K562 (cell line): ENCODE results near the gene SLIT2.

ENCODE experiments used
- ATF1 ChIP-seq, 2 experiments: fragments of 450-650 bp in 1 of 2; IDR thresholded peaks; 2 replicates each; pipeline ENCODE4 v1.6.1; 2016; ENCODE audit warnings: missing compliant biosample characterization in 1 of 2, missing genetic modification characterization in 1 of 2
- CREM ChIP-seq: IDR thresholded peaks from 2 replicates; pipeline ENCODE4 v1.6.1; 2014; ENCODE audit warnings: antibody characterized with exemption, low read depth
- CTCF ChIP-seq, 3 experiments: IDR thresholded peaks in 2 of 3; conservative IDR thresholded peaks in 1 of 3; 2 replicates each; pipeline ENCODE4 v1.5.1; 2011 to 2012; ENCODE audit warnings: low read length in 3 of 3, mild to moderate bottlenecking in 3 of 3, control low read depth in 2 of 3, improper control_type of control experiment in 1 of 3, inconsistent platforms in 1 of 3, low read depth in 1 of 3, mixed read lengths in 1 of 3, moderate library complexity in 1 of 3; ENCODE audit not compliant: insufficient read depth in 2 of 3
- HDAC2 ChIP-seq: fragments of 450-650 bp; IDR thresholded peaks from 2 replicates; pipeline ENCODE4 v1.6.1; 2016; ENCODE audit warnings: mild to moderate bottlenecking
- NFRKB ChIP-seq: fragments of 450-650 bp; IDR thresholded peaks from 2 replicates; pipeline ENCODE4 v1.6.1; 2016; ENCODE audit warnings: low read depth
- NR1H2 ChIP-seq: sonication (generic); formaldehyde crosslinking; IDR thresholded peaks from 2 replicates; pipeline ENCODE4 v1.4.0; 2020; ENCODE audit warnings: mild to moderate bottlenecking, missing genetic modification reagents
- PTTG1 ChIP-seq: fragments of 450-650 bp; IDR thresholded peaks from 2 replicates; pipeline ENCODE4 v1.6.1; 2016; ENCODE audit warnings: low read depth, mild to moderate bottlenecking, missing genetic modification characterization, missing compliant biosample characterization
- RBFOX2 ChIP-seq: fragments of 200-400 bp; formaldehyde crosslinking; IDR thresholded peaks from 2 replicates; pipeline ENCODE4 v1.6.1; 2017; ENCODE audit warnings: low read depth, mild to moderate bottlenecking, low read length, moderate library complexity
- RFX5 ChIP-seq: IDR thresholded peaks from 2 replicates; pipeline ENCODE4 v1.6.1; 2011; ENCODE audit warnings: low read depth, mild to moderate bottlenecking, improper control_type of control experiment, low read length
- TAF1 ChIP-seq: IDR thresholded peaks from 2 replicates; pipeline ENCODE4 v1.6.1; 2011; ENCODE audit warnings: mild to moderate bottlenecking, low read length, moderate library complexity; ENCODE audit not compliant: insufficient read depth, control insufficient read depth, severe bottlenecking; ENCODE audit errors: extremely low read depth
- YY1 ChIP-seq, 3 experiments: IDR thresholded peaks; 2 replicates each; pipeline ENCODE4 v1.6.1; 2011; ENCODE audit warnings: low read length in 2 of 3, mild to moderate bottlenecking in 2 of 3, moderate library complexity in 2 of 3, borderline replicate concordance in 1 of 3, control low read depth in 1 of 3, low read depth in 1 of 3; ENCODE audit not compliant: insufficient read depth in 3 of 3, insufficient replicate concordance in 2 of 3, control insufficient read depth in 1 of 3, insufficient read length in 1 of 3; ENCODE audit errors: extremely low read depth in 1 of 3
- ZNF695 ChIP-seq: fragments of 450-650 bp; formaldehyde crosslinking; IDR thresholded peaks from 2 replicates; pipeline ENCODE4 v1.4.0; 2020; ENCODE audit warnings: mild to moderate bottlenecking, moderate library complexity
- TF ChIP-seq, protein P1 (sequence below): sonication (generic); formaldehyde crosslinking; IDR thresholded peaks from 2 replicates; pipeline ENCODE4 v1.8.0; 2022; ENCODE audit warnings: mild to moderate bottlenecking, missing genetic modification reagents

- no peak for TF ChIP-seq CTCF (IDR thresholded peaks at IDR 0.05 in 2 of 3, conservative IDR thresholded peaks at IDR 0.05 in 1 of 3; ENCODE audit: insufficient read depth in 2 of 3, low read depth in 1 of 3, low read length in 3 of 3)
- no peak for TF ChIP-seq RBFOX2
- no peak for TF ChIP-seq ATF1 (CRISPR knock-in tag; IDR thresholded peaks at IDR 0.05)
- TF ChIP-seq ATF1 (tag; IDR thresholded peaks at IDR 0.05) = no peak
- no peak for TF ChIP-seq YY1 (IDR thresholded peaks at IDR 0.05; ENCODE audit: borderline replicate concordance in 1 of 3, control insufficient read depth in 1 of 3, extremely low read depth in 1 of 3, insufficient read depth in 3 of 3, insufficient read length in 1 of 3, insufficient replicate concordance in 2 of 3, low read depth in 1 of 3, low read length in 2 of 3)
- TF ChIP-seq CREM = no peak
- no peak for TF ChIP-seq ZNF695 (CRISPR knock-in tag)
- no peak for TF ChIP-seq NFRKB
- TF ChIP-seq PTTG1 (tag) = no peak
- TF ChIP-seq HDAC2 = no peak
- TF ChIP-seq RFX5 = no peak
- no peak for TF ChIP-seq NR1H2 (CRISPR knock-in tag)
- no peak for TF ChIP-seq TAF1
- TF ChIP-seq, protein P1, sequence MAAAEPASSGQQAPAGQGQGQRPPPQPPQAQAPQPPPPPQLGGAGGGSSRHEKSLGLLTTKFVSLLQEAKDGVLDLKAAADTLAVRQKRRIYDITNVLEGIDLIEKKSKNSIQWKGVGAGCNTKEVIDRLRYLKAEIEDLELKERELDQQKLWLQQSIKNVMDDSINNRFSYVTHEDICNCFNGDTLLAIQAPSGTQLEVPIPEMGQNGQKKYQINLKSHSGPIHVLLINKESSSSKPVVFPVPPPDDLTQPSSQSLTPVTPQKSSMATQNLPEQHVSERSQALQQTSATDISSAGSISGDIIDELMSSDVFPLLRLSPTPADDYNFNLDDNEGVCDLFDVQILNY (CRISPR knock-in tag) = no peak
Measured at GRCh38 chr4:20259707-20260106, 8.0 kb downstream of the SLIT2 start.
